GM12878 (cell line): ENCODE data around the gene OR7D4. TPM values are rescaled to one million over a fixed set of nuclear protein-coding genes. Genes with fewer than 3 reads are reported as not detected.
"Not testable (repeated sequence)": the region's sequence is repeated elsewhere in the genome, so short reads cannot be mapped to it uniquely, and the experiment has no call there.

ENCODE experiments used
- ATAC-seq: fragments of 200-7000 bp; cut with Tn5 transposase; 3 replicates; pipeline ENCODE4 v1.9.1; 2020; ENCODE audit warnings: mild to moderate bottlenecking, moderate library complexity
- BruUV-seq: library from RNA; stranded (reverse); fragments of 400-500 nt; replicated peaks from 2 replicates; lab custom pipeline; 2021; lab: Mats Ljungman, UMichigan
- CTCF ChIA-PET: fragments of 300-600 bp; sonication (Branson Sonifier 250); formaldehyde crosslinking; extraction: SDS; loops from one replicate; lab custom pipeline; 2021; ENCODE audit warnings: inconsistent platforms; lab: Yijun Ruan, JAX
- POLR2A ChIA-PET: fragments of 350-600 bp; formaldehyde crosslinking; extraction: SDS; loops from one replicate; lab custom pipeline; 2021; ENCODE audit warnings: inconsistent platforms; lab: Charles Lee
- RAD21 ChIA-PET: fragments of 300-600 bp; sonication (Branson Sonifier 250); formaldehyde crosslinking; loops from one replicate; lab custom pipeline; 2023; ENCODE audit warnings: antibody characterized with exemption; ENCODE audit not compliant: unreplicated experiment; lab: Charles Lee
- SMC1A ChIA-PET: fragments of 300-600 bp; sonication (Branson Sonifier 250); formaldehyde crosslinking; loops from one replicate; lab custom pipeline; 2023; ENCODE audit not compliant: unreplicated experiment, uncharacterized antibody; lab: Charles Lee
- DNase-seq: peaks from one replicate; pipeline ENCODE4 v3.0.0-alpha.2; 2011; ENCODE audit warnings: low read depth, low spot score
- FAIRE-seq: peaks from 3 replicates; lab custom pipeline; 2011; peaks lifted over from hg19 to GRCh38; lab: Jason Lieb, UNC
- H2AFZ ChIP-seq: 2 replicates; pipeline ENCODE4 v1.6.0; 2011; ENCODE audit warnings: low read depth, low read length, control low read depth; ENCODE audit not compliant: control insufficient read depth
- H3K27ac ChIP-seq: 2 replicates; pipeline ENCODE4 v1.5.1; 2011; ENCODE audit warnings: control low read depth; ENCODE audit not compliant: control insufficient read depth, insufficient read depth
- H3K27me3 ChIP-seq, 2 experiments: replicated peaks in 1 of 2; 2 replicates each; pipeline versions ENCODE4 v1.6.0 to v1.6.1; 2011; ENCODE audit warnings: low read length in 1 of 2; ENCODE audit not compliant: control insufficient read depth in 2 of 2, insufficient read depth in 2 of 2
- H3K36me3 ChIP-seq, 2 experiments: 2 replicates each; pipeline ENCODE4 v1.5.1; 2011; ENCODE audit warnings: low read length in 1 of 2; ENCODE audit not compliant: control insufficient read depth in 2 of 2, insufficient read depth in 2 of 2
- H3K4me1 ChIP-seq: 2 replicates; pipeline ENCODE4 v1.6.1; 2011; ENCODE audit warnings: mild to moderate bottlenecking, low read length, moderate library complexity, mixed read lengths; ENCODE audit not compliant: control insufficient read depth, insufficient read depth
- H3K4me2 ChIP-seq: 2 replicates; pipeline ENCODE4 v1.6.0; 2011; ENCODE audit warnings: control low read depth; ENCODE audit not compliant: control insufficient read depth, insufficient read depth
- H3K4me3 ChIP-seq: fragments of 200-600 bp; sonication (generic); 2 replicates; pipeline ENCODE4 v1.5.1; 2016
- H3K79me2 ChIP-seq: 2 replicates; pipeline ENCODE4 v1.6.0; 2011; ENCODE audit warnings: low read length; ENCODE audit not compliant: control insufficient read depth, insufficient read depth
- H3K9ac ChIP-seq: 2 replicates; pipeline ENCODE4 v1.8.0; 2011; ENCODE audit warnings: low read length, control low read depth, mixed read lengths; ENCODE audit not compliant: control insufficient read depth, insufficient read depth
- H3K9me3 ChIP-seq: replicated peaks from 3 replicates; pipeline ENCODE4 v1.5.1; 2011; ENCODE audit warnings: mild to moderate bottlenecking, low read length; ENCODE audit not compliant: control insufficient read depth, insufficient read depth
- H4K20me1 ChIP-seq: 2 replicates; pipeline ENCODE4 v1.6.0; 2011; ENCODE audit not compliant: control insufficient read depth, insufficient read depth
- BMI1 ChIP-seq: fragments of 450-650 bp; IDR thresholded peaks from 2 replicates; pipeline ENCODE4 v1.6.1; 2016; ENCODE audit warnings: mild to moderate bottlenecking, moderate library complexity, borderline replicate concordance
- HDAC6 ChIP-seq: fragments of 200-600 bp; sonication (generic); IDR thresholded peaks from one replicate; pipeline ENCODE4 v1.8.0; 2017; ENCODE audit warnings: antibody characterized with exemption; ENCODE audit not compliant: unreplicated experiment
- POU2F2 ChIP-seq: IDR thresholded peaks from 3 replicates; pipeline ENCODE4 v1.6.1; 2011; ENCODE audit warnings: low read depth, mild to moderate bottlenecking, low read length, borderline replicate concordance
- RAD21 ChIP-seq: IDR thresholded peaks from 2 replicates; pipeline ENCODE4 v1.6.1; 2011; ENCODE audit warnings: mild to moderate bottlenecking, low read depth, low read length, moderate library complexity; ENCODE audit not compliant: insufficient read depth
- SMC3 ChIP-seq: IDR thresholded peaks from 2 replicates; pipeline ENCODE4 v1.6.1; 2011; ENCODE audit warnings: low read length, improper control_type of control experiment, borderline replicate concordance
- YY1 ChIP-seq: IDR thresholded peaks from 2 replicates; pipeline ENCODE4 v1.6.1; 2011; ENCODE audit warnings: low read depth, mild to moderate bottlenecking, low read length
- WGBS: methylation state at CpG from one replicate; pipeline ENCODE4 v1.1.6; 2016; ENCODE audit warnings: low lambda C conversion rate; ENCODE audit not compliant: insufficient replicate concordance, insufficient coverage; ENCODE audit errors: missing lambda C conversion rate; 5-methylcytosine and 5-hydroxymethylcytosine counted together
- in situ Hi-C: fragments of 300-500 bp; cut with MboI; formaldehyde crosslinking; loops from 9 replicates; pipeline ENCODE4 v1.14.3; 2018; ENCODE audit warnings: mixed read lengths
- intact Hi-C: fragments of 100-400 bp; cut with micrococcal nuclease; formaldehyde crosslinking; loops from one replicate; pipeline ENCODE4 v1.14.2; 2022; ENCODE audit not compliant: unreplicated experiment
- polyA plus RNA-seq, 11 experiments: library from polyadenylated mRNA; depleted of rRNA in 4 of 11; unstranded in 6 of 11; stranded (reverse) in 5 of 11; fragments of >200 nt; fragmentation: Nextera tagmentation in 4 of 11; fragmentation: Illumina TruSeq in 1 of 11; extraction: Ambion mirVana in 4 of 11; extraction: Trizol in 1 of 11; gene quantifications; 1 replicate in 1 of 11; 2 replicates in 10 of 11; pipeline versions ENCODE4 v1.2.1 to v1.2.3, GENCODE V29; 2011 to 2016; ENCODE audit warnings: inconsistent platforms in 2 of 11, missing spikeins in 2 of 11, low read depth in 1 of 11
- total RNA-seq, 4 experiments: library from RNA; depleted of rRNA in 3 of 4; stranded (reverse); fragments of >200 nt in 3 of 4; fragmentation: Illumina TruSeq in 1 of 4; extraction: Trizol in 1 of 4; gene quantifications; 2 replicates each; pipeline versions ENCODE4 v1.2.1 to v1.2.3, GENCODE V29; 2013 to 2021
- TF ChIP-seq, protein P1 (sequence below), 3 experiments: IDR thresholded peaks in 2 of 3; conservative IDR thresholded peaks in 1 of 3; 2 replicates each; pipeline ENCODE4 v1.5.1; 2011; ENCODE audit warnings: low read depth in 3 of 3, low read length in 3 of 3, mild to moderate bottlenecking in 3 of 3, control low read depth in 2 of 3, moderate library complexity in 2 of 3, inconsistent platforms in 1 of 3, mixed read lengths in 1 of 3; ENCODE audit not compliant: control insufficient read depth in 2 of 3, insufficient read depth in 1 of 3; ENCODE audit errors: extremely low read depth in 1 of 3

The OR7D4 gene
- total and polyA plus RNA-seq, 10 of the 15 experiments (the other 5 are each of a cell fraction or from before 2014, with no cell fraction given), result not detected

DNA sequence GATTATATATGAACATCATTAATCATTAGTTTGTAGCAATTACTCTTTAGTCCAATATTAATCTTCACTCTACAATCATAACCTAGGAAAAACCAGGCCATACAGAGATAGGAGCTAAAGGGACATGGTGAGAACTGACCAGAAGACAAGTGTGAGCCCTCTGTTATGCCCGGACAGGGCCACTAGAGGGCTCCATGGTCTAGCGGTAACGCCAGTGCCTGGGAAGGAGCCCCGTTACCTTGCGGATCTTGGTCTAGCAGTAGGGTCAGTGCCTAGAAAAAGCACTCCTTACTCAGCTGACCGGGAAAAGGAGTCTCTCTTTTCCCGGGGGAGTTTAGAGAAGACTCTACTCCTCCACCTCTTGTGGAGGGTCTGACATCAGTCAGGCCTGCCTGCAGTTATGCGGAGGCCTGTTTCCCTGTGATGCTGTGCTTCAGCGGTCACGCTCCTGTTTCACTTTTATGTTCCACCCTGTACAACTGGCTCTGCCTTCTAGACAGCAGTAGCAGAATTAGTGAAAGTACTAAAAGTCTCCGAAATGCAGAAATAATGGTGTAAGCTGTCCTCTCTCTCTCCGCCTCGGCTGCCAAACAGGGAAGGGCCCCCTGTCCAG lies 13.8 kb downstream of the OR7D4 start:
- H3K4me3 ChIP-seq, result no peak overlapping the region
- RAD21 ChIA-PET, result interaction anchor here (0.7 to 1.2 kb wide), 4 partner anchors 71 to 590 kb away, joined by 3 to 4 read pairs (median 3); partner anchors contain the start of gene ZNF266
- DNase-seq, result no peak

DNA sequence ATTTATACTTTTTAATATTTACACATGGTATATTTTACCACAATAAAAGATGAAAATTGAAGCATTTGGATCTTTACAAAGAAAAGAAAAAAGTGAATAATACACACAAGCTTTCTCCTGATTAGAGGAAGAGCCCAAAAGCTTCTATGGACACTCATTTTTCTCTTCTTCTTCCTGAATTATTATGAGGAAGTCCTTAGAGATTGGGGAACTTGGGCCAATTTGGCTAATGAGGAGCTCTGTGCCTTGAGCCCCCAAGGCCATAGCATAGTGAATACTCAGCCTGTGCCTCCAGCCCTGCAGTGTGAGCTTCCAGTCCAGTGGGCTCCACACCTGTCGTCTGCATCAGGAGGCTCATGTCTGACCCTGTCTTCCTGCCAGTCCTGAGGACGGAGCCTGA lies 21.3 kb downstream of the OR7D4 start:
- BruUV-seq, H3K4me2 ChIP-seq, SMC1A ChIA-PET, H3K4me1 ChIP-seq, H3K27me3 ChIP-seq, H2AFZ ChIP-seq, in situ Hi-C loops, POLR2A ChIA-PET, ATAC-seq, CTCF ChIA-PET, H3K4me3 ChIP-seq, H3K27ac ChIP-seq, H3K9ac ChIP-seq, H3K9me3 ChIP-seq, H3K36me3 ChIP-seq, FAIRE-seq, intact Hi-C loops, DNase-seq, H3K79me2 ChIP-seq, H4K20me1 ChIP-seq: not testable (repeated sequence)
- RAD21 ChIA-PET, result interaction anchor here (1.2 kb wide), 1 partner anchor 9 kb away, joined by 3 read pairs; no protein-coding TSS in a partner anchor
- WGBS, result 33% methylated on average over 1 of the region's 2 CpGs

More for the DNA sequence above, 13.8 kb downstream of the OR7D4 start:
- no peaks in the 10 kb centered on the region for H4K20me1 ChIP-seq
- 38% methylated on average over 13 of the region's 13 CpGs for WGBS
- intact Hi-C loops, result loop anchor here (1.0 kb wide), 1 partner anchor 591 kb away; no protein-coding TSS in a partner anchor
- TF ChIP-seq BMI1 (no peak), RAD21 (peak; percentile 80), HDAC6 (no peak), SMC3 (peak; percentile 65), POU2F2 (0 out of 3 replicates have a peak, but pooled peaks have one; percentile 9), YY1 (0 out of 2 replicates have a peak, but pooled peaks have one; percentile 40)
- TF ChIP-seq, protein P1, sequence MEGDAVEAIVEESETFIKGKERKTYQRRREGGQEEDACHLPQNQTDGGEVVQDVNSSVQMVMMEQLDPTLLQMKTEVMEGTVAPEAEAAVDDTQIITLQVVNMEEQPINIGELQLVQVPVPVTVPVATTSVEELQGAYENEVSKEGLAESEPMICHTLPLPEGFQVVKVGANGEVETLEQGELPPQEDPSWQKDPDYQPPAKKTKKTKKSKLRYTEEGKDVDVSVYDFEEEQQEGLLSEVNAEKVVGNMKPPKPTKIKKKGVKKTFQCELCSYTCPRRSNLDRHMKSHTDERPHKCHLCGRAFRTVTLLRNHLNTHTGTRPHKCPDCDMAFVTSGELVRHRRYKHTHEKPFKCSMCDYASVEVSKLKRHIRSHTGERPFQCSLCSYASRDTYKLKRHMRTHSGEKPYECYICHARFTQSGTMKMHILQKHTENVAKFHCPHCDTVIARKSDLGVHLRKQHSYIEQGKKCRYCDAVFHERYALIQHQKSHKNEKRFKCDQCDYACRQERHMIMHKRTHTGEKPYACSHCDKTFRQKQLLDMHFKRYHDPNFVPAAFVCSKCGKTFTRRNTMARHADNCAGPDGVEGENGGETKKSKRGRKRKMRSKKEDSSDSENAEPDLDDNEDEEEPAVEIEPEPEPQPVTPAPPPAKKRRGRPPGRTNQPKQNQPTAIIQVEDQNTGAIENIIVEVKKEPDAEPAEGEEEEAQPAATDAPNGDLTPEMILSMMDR (IDR thresholded peaks at IDR 0.05 in 2 of 3, conservative IDR thresholded peaks at IDR 0.05 in 1 of 3; ENCODE audit: control insufficient read depth in 2 of 3, extremely low read depth in 1 of 3, insufficient read depth in 1 of 3, low read depth in 3 of 3, low read length in 3 of 3), result peak; percentile 69 to 84 (median 73)
- TF ChIP-seq, all 136 proteins: peak for 5
- no peaks in the 10 kb centered on the region for H3K27me3 ChIP-seq
- in situ Hi-C loops, result loop anchor here (5.0 kb wide), 1 partner anchor 592 kb away; no protein-coding TSS in a partner anchor
- no peak overlapping the region for H3K4me2 ChIP-seq
- no peaks in the 10 kb centered on the region for H3K79me2 ChIP-seq
- H3K4me1 ChIP-seq, result no peaks in the 10 kb centered on the region
- no peak overlapping the region for H2AFZ ChIP-seq
- H3K9me3 ChIP-seq, result no peaks in the 10 kb centered on the region
- FAIRE-seq, result peak; percentile 61
- no TSS peak for BruUV-seq
- H3K36me3 ChIP-seq, result no peaks in the 10 kb centered on the region
- POLR2A ChIA-PET, result no interaction called here
- CTCF ChIA-PET, result interaction anchor here (0.6 to 1.9 kb wide), 14 partner anchors 8 to 593 kb away, joined by 3 to 6 read pairs (median 4); partner anchors contain the start of genes ZNF266 and ZNF699
- ATAC-seq, result peak; percentile 72
- no peak overlapping the region for H3K27ac ChIP-seq
- no peak overlapping the region for H3K9ac ChIP-seq
- SMC1A ChIA-PET, result interaction anchor here (0.6 to 1.4 kb wide), 2 partner anchors 17 to 598 kb away, joined by 3 to 4 read pairs; no protein-coding TSS in a partner anchor
